ENCODE measurements around the gene ACVRL1.
"Not testable (repeated sequence)": the region's sequence is repeated elsewhere in the genome, so short reads cannot be mapped to it uniquely, and the experiment has no call there.

ACVRL1 gene

GRCh38 chr12:51884676-51885229 lies 22.6 kb upstream of the ACVRL1 start:
- TF ChIP-seq, protein P1, sequence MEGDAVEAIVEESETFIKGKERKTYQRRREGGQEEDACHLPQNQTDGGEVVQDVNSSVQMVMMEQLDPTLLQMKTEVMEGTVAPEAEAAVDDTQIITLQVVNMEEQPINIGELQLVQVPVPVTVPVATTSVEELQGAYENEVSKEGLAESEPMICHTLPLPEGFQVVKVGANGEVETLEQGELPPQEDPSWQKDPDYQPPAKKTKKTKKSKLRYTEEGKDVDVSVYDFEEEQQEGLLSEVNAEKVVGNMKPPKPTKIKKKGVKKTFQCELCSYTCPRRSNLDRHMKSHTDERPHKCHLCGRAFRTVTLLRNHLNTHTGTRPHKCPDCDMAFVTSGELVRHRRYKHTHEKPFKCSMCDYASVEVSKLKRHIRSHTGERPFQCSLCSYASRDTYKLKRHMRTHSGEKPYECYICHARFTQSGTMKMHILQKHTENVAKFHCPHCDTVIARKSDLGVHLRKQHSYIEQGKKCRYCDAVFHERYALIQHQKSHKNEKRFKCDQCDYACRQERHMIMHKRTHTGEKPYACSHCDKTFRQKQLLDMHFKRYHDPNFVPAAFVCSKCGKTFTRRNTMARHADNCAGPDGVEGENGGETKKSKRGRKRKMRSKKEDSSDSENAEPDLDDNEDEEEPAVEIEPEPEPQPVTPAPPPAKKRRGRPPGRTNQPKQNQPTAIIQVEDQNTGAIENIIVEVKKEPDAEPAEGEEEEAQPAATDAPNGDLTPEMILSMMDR (IDR thresholded peaks at IDR 0.05; ENCODE audit: low read length) = no peak
- TF ChIP-seq EZH2 (IDR thresholded peaks at IDR 0.05; ENCODE audit: borderline replicate concordance, low read length) = no peak
- no peaks in the 10 kb centered on the region for H4K20me1 ChIP-seq (ENCODE audit: insufficient read depth, low read length)
- H3F3A ChIP-seq (ENCODE audit: insufficient read depth, low read length) = no peaks in the 10 kb centered on the region
- H3K4me1 ChIP-seq (ENCODE audit: insufficient read depth, low read length, severe bottlenecking) = peaks cover 5% of the 10 kb centered on the region
- no peak overlapping the region for H3K4me2 ChIP-seq (ENCODE audit: low read length)
- no peak overlapping the region for H2AFZ ChIP-seq (ENCODE audit: low read length)
- H3K27ac ChIP-seq (ENCODE audit: low read depth, low read length, poor library complexity, severe bottlenecking) = no peak overlapping the region
- no peaks in the 10 kb centered on the region for H3K79me2 ChIP-seq (ENCODE audit: insufficient read depth, low read length)
- H3K9me3 ChIP-seq (ENCODE audit: low read length) = no peaks in the 10 kb centered on the region
- H3K36me3 ChIP-seq (ENCODE audit: insufficient read depth, low read length) = no peaks in the 10 kb centered on the region; the same call in 1 of the 2 replicates
- H3K27me3 ChIP-seq (ENCODE audit: insufficient read depth, low read length) = no peaks in the 10 kb centered on the region
- no peak overlapping the region for H3K9ac ChIP-seq (ENCODE audit: low read length)
- H3K9me2 ChIP-seq (ENCODE audit: low read depth, low read length) = no peaks in the 10 kb centered on the region
- no peak overlapping the region for H3K4me3 ChIP-seq (ENCODE audit: low read depth, low read length, poor library complexity, severe bottlenecking)

- H3K4me1 ChIP-seq (ENCODE audit: insufficient read depth, low read length, severe bottlenecking); H3K4me2 ChIP-seq (ENCODE audit: low read length); H3K9me2 ChIP-seq (ENCODE audit: low read depth, low read length); H3K9me3 ChIP-seq (ENCODE audit: low read length); H3K27ac ChIP-seq (ENCODE audit: low read depth, low read length, poor library complexity, severe bottlenecking); H3K79me2 ChIP-seq (ENCODE audit: insufficient read depth, low read length); H3F3A ChIP-seq (ENCODE audit: insufficient read depth, low read length); H3K4me3 ChIP-seq (ENCODE audit: low read depth, low read length, poor library complexity, severe bottlenecking); H3K27me3 ChIP-seq (ENCODE audit: insufficient read depth, low read length); H2AFZ ChIP-seq (ENCODE audit: low read length); H4K20me1 ChIP-seq (ENCODE audit: insufficient read depth, low read length); H3K36me3 ChIP-seq (ENCODE audit: insufficient read depth, low read length); H3K9ac ChIP-seq (ENCODE audit: low read length): not testable (repeated sequence)
These were observed 21.8 kb upstream of the ACVRL1 start for GRCh38 chr12:51885294-51886020.

- Histone ChIP-seq H4K20me1 (ENCODE audit: insufficient read depth, low read length) (no peaks in the 10 kb centered on the region), H3K9ac (ENCODE audit: low read length) (no peak overlapping the region), H2AFZ (ENCODE audit: low read length) (no peak overlapping the region), H3F3A (ENCODE audit: insufficient read depth, low read length) (no peaks in the 10 kb centered on the region), H3K4me1 (ENCODE audit: insufficient read depth, low read length, severe bottlenecking) (peaks cover 5% of the 10 kb centered on the region), H3K79me2 (ENCODE audit: insufficient read depth, low read length) (no peaks in the 10 kb centered on the region), H3K4me3 (ENCODE audit: low read depth, low read length, poor library complexity, severe bottlenecking) (no peak overlapping the region), H3K27me3 (ENCODE audit: insufficient read depth, low read length) (no peaks in the 10 kb centered on the region), H3K27ac (ENCODE audit: low read depth, low read length, poor library complexity, severe bottlenecking) (no peak overlapping the region), H3K4me2 (ENCODE audit: low read length) (peak overlapping the region; percentile 28; the same call in 1 of the 2 replicates), H3K9me3 (ENCODE audit: low read length) (no peaks in the 10 kb centered on the region), H3K9me2 (ENCODE audit: low read depth, low read length) (no peaks in the 10 kb centered on the region), H3K36me3 (ENCODE audit: insufficient read depth, low read length) (no peaks in the 10 kb centered on the region; the same call in 1 of the 2 replicates)
- no peak for TF ChIP-seq EZH2 (IDR thresholded peaks at IDR 0.05; ENCODE audit: borderline replicate concordance, low read length)
- TF ChIP-seq, protein P1 (IDR thresholded peaks at IDR 0.05; ENCODE audit: low read length) = no peak
These were observed 21.1 kb upstream of the ACVRL1 start for GRCh38 chr12:51886021-51886710.

Measured in OCI-LY1 (cell line).